HL-60 (cell line): Measurements from ENCODE around the gene NEUROG1.

Experiments
- CTCF ChIP-seq: IDR thresholded peaks from one replicate; pipeline ENCODE4 v1.5.1; 2011; ENCODE audit warnings: low read length, control low read depth, inconsistent platforms; ENCODE audit not compliant: insufficient read depth
- REST ChIP-seq: IDR thresholded peaks from 2 replicates; pipeline ENCODE4 v1.6.1; 2012; ENCODE audit warnings: low read depth; ENCODE audit not compliant: insufficient replicate concordance

- TF ChIP-seq CTCF (no peak), REST (no peak)
These were observed 32.5 kb upstream of the NEUROG1 start for GRCh38 chr5:135568246-135568645.
